ENCODE results near the gene SPDYA.

Gene SPDYA

DNA sequence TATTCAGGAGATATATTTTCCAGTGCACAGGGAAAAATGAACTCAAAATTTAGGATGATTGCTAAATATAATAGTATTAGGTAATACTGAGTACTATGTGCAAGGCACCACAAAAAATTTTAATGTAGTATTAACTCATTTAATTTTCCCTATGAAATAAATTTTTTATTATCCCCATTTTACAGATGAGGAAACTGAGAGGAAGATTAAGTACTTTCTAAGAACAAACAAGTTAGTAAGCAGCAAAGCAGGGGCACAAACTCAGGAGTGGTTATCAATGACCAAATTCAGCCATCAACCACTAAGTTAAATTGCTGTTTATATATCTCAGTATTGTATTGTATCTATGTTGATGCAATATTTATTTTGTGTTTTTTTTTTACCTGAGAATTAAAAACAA, 14.2 kb downstream of the SPDYA start:
- TF ChIP-seq, protein P1, sequence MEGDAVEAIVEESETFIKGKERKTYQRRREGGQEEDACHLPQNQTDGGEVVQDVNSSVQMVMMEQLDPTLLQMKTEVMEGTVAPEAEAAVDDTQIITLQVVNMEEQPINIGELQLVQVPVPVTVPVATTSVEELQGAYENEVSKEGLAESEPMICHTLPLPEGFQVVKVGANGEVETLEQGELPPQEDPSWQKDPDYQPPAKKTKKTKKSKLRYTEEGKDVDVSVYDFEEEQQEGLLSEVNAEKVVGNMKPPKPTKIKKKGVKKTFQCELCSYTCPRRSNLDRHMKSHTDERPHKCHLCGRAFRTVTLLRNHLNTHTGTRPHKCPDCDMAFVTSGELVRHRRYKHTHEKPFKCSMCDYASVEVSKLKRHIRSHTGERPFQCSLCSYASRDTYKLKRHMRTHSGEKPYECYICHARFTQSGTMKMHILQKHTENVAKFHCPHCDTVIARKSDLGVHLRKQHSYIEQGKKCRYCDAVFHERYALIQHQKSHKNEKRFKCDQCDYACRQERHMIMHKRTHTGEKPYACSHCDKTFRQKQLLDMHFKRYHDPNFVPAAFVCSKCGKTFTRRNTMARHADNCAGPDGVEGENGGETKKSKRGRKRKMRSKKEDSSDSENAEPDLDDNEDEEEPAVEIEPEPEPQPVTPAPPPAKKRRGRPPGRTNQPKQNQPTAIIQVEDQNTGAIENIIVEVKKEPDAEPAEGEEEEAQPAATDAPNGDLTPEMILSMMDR (IDR thresholded peaks at IDR 0.05; ENCODE audit: extremely low read depth, missing control alignments) = no peak
- DNase-seq (ENCODE audit: low spot score) = no peak

DNA sequence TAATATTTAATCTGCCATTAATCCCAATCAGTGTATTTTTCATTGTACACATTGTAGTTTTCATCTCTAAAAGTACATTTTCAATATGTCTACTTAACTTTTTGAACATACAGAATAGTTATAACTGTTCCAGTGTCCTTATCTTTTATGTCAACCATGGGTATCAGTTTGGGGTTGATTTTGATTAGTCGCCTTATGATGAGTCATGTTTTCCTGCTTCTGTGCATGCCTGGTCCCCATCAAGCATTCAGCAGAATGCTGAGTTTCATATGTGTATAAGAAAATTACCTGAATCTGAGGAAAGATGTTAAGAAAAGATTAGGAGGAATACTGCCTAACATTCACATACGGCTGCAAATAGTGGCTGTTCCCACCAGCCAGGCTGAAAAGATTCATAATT, 17.7 kb downstream of the SPDYA start:
- TF ChIP-seq, protein P1 (IDR thresholded peaks at IDR 0.05; ENCODE audit: extremely low read depth, missing control alignments) = no peak
- DNase-seq (ENCODE audit: low spot score) = no peak

DNA sequence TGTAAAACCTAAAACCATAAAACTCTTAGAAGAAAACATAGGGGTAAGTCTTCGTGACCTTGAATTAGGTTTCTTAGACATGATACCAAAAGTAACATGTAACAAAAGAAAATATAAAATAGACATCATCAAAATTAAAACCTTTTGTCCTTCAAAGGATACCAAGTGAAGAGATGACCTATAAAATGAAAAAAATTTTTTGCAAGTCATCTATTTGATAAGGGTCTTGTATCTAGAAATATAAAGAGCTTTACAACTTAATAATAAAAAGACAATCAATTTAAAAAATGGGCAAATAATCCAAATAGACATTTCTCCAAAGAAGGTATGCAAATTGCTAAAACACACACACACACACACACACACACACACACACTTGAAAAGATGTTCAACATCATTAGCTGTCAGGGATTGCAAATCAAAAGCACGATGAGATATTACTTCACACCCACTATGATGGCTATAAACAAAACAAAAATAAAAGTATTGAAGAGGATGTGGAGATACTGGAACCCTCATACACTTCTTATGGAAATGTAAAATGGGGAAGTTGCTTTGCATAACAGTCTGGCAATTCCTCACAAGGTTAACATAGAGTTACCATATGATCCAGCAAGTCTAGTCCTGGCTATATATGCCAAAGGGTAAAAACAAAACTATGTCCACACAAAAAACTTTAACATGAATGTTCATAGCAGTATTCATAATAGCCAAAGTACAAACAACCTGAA, 23.3 kb downstream of the SPDYA start:
- TF ChIP-seq, protein P1 (IDR thresholded peaks at IDR 0.05; ENCODE audit: extremely low read depth, missing control alignments) = no peak
- DNase-seq (ENCODE audit: low spot score) = no peak

DNA sequence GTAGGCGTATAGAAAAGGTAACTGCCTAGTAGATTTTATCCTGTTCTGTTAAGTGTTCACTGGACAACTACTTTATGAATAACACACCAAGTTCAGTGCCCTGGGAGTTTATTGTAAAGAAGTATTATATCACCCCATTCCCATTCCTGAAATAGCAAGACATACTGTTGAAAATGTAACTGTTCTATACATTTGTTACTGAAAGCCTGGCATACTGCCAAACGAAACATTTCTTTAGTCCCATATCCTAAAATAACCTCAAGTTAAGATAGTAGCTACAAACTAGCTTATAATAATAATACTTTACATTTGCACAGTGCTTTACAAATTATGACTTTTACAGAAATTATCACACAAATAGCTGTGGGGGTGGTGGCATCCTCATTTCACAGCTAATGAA, 25.1 kb downstream of the SPDYA start:
- TF ChIP-seq, protein P1 (IDR thresholded peaks at IDR 0.05; ENCODE audit: extremely low read depth, missing control alignments) = no peak
- DNase-seq (ENCODE audit: low spot score) = no peak

DNA sequence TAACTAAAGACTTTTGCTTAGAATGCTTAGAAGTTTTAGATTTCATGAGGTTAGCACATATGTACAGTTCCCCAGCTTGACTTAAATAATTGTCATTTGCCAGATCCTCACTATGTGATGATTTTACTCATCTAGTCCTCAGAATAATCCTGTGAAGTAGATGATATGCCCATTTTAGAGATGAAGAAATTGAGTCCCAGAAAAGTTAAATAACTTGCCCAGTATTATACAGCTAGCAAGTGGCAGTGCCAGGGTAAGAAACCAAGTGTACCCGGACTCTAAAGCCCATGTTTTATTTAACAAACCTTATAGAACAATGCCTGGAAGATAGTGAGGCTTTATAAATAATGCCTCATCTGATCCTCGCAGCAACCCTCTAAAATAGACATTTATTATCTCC, 28.3 kb downstream of the SPDYA start:
- TF ChIP-seq, protein P1 (IDR thresholded peaks at IDR 0.05; ENCODE audit: extremely low read depth, missing control alignments) = no peak
- no peak for DNase-seq (ENCODE audit: low spot score)

DNA sequence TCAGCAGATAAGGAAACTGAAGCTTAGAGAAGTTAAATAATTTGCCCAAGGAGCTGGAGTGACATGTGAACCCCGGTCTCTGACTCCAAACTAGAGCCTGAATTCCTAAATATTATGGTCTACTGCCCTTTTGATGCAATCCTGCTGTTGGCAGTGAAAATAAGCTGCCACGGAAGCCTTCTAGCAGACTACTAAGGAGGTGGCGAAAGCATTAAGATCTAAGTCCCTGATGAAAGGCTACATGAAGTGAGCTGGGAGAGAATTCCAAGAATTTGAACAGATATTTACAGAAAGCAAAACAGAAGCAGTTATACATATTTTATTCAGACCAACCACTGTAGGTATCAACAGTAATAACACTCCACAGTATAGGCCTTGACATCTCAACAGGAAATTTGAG, 31.4 kb downstream of the SPDYA start:
- TF ChIP-seq, protein P1 (IDR thresholded peaks at IDR 0.05; ENCODE audit: extremely low read depth, missing control alignments) = no peak
- no peak for DNase-seq (ENCODE audit: low spot score)

DNA sequence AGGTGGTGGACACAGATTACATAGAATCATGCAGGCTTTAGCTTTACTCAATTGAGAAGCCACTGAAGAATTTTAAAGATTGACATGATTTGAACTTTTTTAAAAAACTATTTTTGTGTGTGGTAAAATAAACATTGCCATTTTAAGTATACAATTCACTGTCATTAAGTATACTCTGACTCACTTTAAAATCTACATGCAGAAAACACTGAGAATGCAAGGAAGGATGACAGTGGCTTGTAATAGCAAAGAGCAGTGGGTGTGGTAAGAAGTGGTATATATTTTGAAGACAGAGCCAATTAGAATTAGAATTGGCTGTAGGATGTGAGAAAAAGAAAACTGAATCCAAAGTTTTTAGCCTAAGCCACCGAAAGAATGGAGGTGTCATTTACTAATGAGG, 44.6 kb downstream of the SPDYA start:
- TF ChIP-seq, protein P1 (IDR thresholded peaks at IDR 0.05; ENCODE audit: extremely low read depth, missing control alignments) = no peak
- DNase-seq (ENCODE audit: low spot score) = no peak
